Nephron progenitor cell (in vitro differentiated cells): ENCODE measurements around the gene MLYCD.

Experiments used
- DNase-seq: peaks from one replicate; pipeline ENCODE4 v3.0.0; 2021
- H3K27ac Mint-ChIP-seq: 2 replicates; pipeline ENCODE4 v1.8.0; 2021; ENCODE audit warnings: mild to moderate bottlenecking, moderate library complexity, mixed read lengths
- H3K27me3 Mint-ChIP-seq: 2 replicates; pipeline ENCODE4 v1.8.0; 2021; ENCODE audit warnings: mild to moderate bottlenecking, low read depth, mixed read lengths; ENCODE audit not compliant: poor library complexity
- H3K36me3 Mint-ChIP-seq: 2 replicates; pipeline ENCODE4 v1.8.0; 2021; ENCODE audit warnings: low read depth, mixed read lengths
- H3K4me1 Mint-ChIP-seq: 2 replicates; pipeline ENCODE4 v1.8.0; 2021; ENCODE audit warnings: mixed read lengths
- H3K4me3 Mint-ChIP-seq: 2 replicates; pipeline ENCODE4 v1.8.0; 2021; ENCODE audit warnings: mild to moderate bottlenecking, moderate library complexity, mixed read lengths
- H3K9me3 Mint-ChIP-seq: 2 replicates; pipeline ENCODE4 v1.8.0; 2021; ENCODE audit warnings: mild to moderate bottlenecking, moderate library complexity, mixed read lengths
- TF ChIP-seq, protein P1 (sequence below): fragments of 200-600 bp; sonication (generic); IDR thresholded peaks from 2 replicates; pipeline ENCODE4 v1.5.0; 2021; ENCODE audit warnings: antibody characterized with exemption

The MLYCD gene

DNA sequence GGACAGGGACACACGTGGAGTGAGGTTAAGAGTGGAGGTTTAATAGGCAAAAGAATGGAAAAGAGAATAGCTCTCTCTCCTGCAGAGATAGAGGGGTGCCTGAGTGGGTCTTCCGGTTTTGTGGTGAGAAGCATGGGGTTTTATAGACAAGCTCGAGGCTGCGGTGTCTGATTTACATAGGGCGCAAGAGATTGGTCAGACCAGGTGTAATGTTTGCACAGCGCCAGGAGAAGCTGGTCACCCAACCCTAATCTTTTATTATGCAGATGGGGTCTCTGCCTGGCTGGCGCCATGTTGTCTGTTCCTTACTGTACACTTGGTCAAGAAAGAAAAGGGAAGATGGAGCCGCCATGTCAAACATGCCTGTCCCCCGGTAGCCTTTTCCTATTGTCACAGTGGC is 44.5 kb upstream of the MLYCD start:
- H3K4me3 Mint-ChIP-seq, result no peak overlapping the region

DNA sequence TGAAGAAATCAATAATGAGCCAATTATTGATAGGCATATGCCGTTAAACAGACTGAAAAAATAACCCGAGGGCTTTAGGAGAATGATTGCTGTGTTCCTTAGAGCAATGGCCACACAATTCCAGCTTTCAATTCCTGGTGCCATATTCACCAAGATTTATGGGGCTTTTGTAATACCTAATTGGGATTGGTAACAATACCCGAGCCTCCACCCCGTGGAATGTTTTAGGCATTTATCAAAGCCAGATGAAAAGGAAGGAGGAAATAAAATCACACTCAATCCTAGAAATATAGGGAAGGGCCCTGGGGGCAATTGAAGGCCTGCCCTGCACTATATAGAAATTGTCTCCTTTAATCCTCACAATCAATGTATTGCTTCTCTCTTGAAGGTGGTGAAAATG is 42.1 kb upstream of the MLYCD start:
- H3K27ac Mint-ChIP-seq, result no peak overlapping the region
- peaks cover 13% of the 10 kb centered on the region for H3K4me1 Mint-ChIP-seq
- no peaks in the 10 kb centered on the region for H3K27me3 Mint-ChIP-seq
- H3K4me3 Mint-ChIP-seq, result no peak overlapping the region
- DNase-seq, result no peak
- TF ChIP-seq, protein P1, sequence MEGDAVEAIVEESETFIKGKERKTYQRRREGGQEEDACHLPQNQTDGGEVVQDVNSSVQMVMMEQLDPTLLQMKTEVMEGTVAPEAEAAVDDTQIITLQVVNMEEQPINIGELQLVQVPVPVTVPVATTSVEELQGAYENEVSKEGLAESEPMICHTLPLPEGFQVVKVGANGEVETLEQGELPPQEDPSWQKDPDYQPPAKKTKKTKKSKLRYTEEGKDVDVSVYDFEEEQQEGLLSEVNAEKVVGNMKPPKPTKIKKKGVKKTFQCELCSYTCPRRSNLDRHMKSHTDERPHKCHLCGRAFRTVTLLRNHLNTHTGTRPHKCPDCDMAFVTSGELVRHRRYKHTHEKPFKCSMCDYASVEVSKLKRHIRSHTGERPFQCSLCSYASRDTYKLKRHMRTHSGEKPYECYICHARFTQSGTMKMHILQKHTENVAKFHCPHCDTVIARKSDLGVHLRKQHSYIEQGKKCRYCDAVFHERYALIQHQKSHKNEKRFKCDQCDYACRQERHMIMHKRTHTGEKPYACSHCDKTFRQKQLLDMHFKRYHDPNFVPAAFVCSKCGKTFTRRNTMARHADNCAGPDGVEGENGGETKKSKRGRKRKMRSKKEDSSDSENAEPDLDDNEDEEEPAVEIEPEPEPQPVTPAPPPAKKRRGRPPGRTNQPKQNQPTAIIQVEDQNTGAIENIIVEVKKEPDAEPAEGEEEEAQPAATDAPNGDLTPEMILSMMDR, result no peak
- H3K36me3 Mint-ChIP-seq, result no peaks in the 10 kb centered on the region
- no peaks in the 10 kb centered on the region for H3K9me3 Mint-ChIP-seq

More for the DNA sequence above, 44.5 kb upstream of the MLYCD start:
- no peak for DNase-seq
- no peak overlapping the region for H3K27ac Mint-ChIP-seq
- no peaks in the 10 kb centered on the region for H3K9me3 Mint-ChIP-seq
- H3K4me1 Mint-ChIP-seq, result peaks cover 11% of the 10 kb centered on the region
- TF ChIP-seq, protein P1, result no peak
- H3K36me3 Mint-ChIP-seq, result no peaks in the 10 kb centered on the region
- H3K27me3 Mint-ChIP-seq, result no peaks in the 10 kb centered on the region

DNA sequence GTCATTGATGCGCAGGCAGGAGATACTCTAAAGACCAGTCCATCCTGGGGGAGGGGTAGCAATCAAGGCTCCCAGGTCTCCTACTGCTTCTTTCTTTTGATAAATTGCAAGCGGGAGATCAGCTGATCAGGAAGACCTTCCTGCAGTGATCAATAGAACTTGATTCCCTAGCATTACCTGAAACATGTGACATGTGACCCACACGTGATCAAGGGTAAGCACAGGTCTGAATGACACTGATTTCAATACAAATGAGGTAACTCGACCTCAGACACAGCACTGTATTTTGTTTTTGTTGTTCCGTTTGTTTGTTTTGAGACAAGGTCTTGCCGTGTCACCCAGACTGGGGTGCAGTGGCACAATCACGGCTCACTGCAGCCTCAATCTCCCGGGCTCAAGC is 39.6 kb upstream of the MLYCD start:
- no peaks in the 10 kb centered on the region for H3K36me3 Mint-ChIP-seq
- TF ChIP-seq, protein P1, result no peak

DNA sequence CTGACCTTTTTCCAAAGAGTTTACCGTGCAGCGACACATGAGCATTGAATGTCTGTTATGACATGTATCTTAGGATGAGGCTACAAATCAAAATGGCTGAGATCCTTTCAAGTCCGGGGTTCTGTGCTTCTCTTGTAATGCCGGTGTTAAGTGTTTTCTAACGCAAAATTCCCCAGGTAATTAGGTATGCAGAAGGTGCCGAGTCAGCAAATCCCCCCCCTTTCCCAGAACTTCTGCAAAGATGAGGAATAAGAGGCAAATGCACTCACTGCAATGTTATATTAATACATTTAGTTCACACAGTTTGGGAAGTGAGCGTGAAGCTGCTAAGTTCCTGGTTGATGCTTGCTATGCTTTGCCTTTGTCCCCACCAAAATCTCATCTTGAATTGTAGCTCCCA is 36.3 kb upstream of the MLYCD start:
- peaks cover 4% of the 10 kb centered on the region for H3K27me3 Mint-ChIP-seq
- H3K9me3 Mint-ChIP-seq, result peaks cover 20% of the 10 kb centered on the region
- TF ChIP-seq, protein P1, result no peak
- H3K4me1 Mint-ChIP-seq, result peaks cover 13% of the 10 kb centered on the region
- DNase-seq, result no peak
- no peak overlapping the region for H3K4me3 Mint-ChIP-seq
- no peaks in the 10 kb centered on the region for H3K36me3 Mint-ChIP-seq
- H3K27ac Mint-ChIP-seq, result no peak overlapping the region

More for the DNA sequence above, 39.6 kb upstream of the MLYCD start:
- Mint-ChIP-seq H3K27ac (no peak overlapping the region), H3K4me1 (peaks cover 13% of the 10 kb centered on the region), H3K9me3 (peaks cover 5% of the 10 kb centered on the region), H3K4me3 (no peak overlapping the region), H3K27me3 (no peaks in the 10 kb centered on the region)
- no peak for DNase-seq

DNA sequence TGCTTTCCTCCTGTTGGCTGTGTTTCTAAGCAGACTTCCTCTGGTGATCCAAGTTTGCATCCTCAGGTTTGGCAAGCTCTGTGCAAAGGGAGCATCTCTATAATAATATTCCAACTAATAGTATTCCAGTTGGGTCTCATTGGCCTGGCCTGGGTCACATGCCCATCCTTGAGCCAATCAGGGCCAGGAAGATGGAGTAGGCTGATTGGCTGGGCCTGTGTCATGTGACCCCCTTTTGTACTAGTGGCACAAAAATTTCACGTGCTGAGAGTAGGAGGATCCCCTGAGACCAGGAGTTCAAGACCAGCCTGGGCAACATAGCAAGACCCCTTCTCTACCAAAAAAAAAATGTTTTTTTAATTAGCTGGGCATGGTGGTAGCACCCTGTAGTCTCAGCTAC is 35.2 kb upstream of the MLYCD start:
- H3K27ac Mint-ChIP-seq, result no peak overlapping the region
- H3K36me3 Mint-ChIP-seq, result no peaks in the 10 kb centered on the region
- peaks cover 6% of the 10 kb centered on the region for H3K27me3 Mint-ChIP-seq
- no peak for DNase-seq
- TF ChIP-seq, protein P1, result no peak
- H3K4me3 Mint-ChIP-seq, result no peak overlapping the region
- H3K4me1 Mint-ChIP-seq, result peaks cover 11% of the 10 kb centered on the region
- H3K9me3 Mint-ChIP-seq, result peaks cover 20% of the 10 kb centered on the region

DNA sequence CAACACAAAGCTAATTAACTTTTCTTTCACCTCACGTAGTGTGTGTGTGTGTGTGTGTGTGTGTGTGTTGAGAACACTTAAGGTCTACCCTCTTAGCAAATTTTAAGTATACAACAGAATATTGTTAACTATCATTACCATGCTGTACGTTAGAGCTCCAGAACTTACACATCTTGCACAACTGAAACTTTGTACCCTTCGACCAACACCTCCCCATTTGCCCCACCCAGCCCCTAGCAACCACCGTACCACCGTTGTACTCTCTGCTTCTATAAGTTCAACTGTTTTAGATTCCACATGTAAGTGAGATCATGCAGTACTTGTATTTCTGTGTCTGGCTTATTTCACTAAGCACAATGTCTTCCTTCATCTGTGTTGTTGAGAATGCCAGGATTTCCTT is 28.1 kb upstream of the MLYCD start:
- H3K27ac Mint-ChIP-seq, result no peak overlapping the region
- TF ChIP-seq, protein P1, result no peak
- no peak for DNase-seq
- peaks cover 12% of the 10 kb centered on the region for H3K27me3 Mint-ChIP-seq
- peaks cover 29% of the 10 kb centered on the region for H3K9me3 Mint-ChIP-seq
- H3K4me1 Mint-ChIP-seq, result no peaks in the 10 kb centered on the region
- no peaks in the 10 kb centered on the region for H3K36me3 Mint-ChIP-seq
- H3K4me3 Mint-ChIP-seq, result no peak overlapping the region
